PC-3 (cell line): Measurements from ENCODE around the gene NANOS3. TPM values are rescaled to one million over a fixed set of nuclear protein-coding genes. Genes with fewer than 3 reads are reported as not detected.

Experiments
- ATAC-seq: fragments of 200-7000 bp; cut with Tn5 transposase; 2 replicates; pipeline ENCODE4 v1.9.1; 2020; ENCODE audit warnings: mild to moderate bottlenecking, moderate library complexity
- BruUV-seq: library from RNA; stranded (reverse); fragments of 400-500 nt; replicated peaks from 2 replicates; lab custom pipeline; 2021; lab: Mats Ljungman, UMichigan
- CTCF ChIA-PET: fragments of 300-600 bp; sonication (Branson Sonifier 250); formaldehyde crosslinking; loops from one replicate; lab custom pipeline; 2022; ENCODE audit warnings: antibody characterized with exemption; lab: Charles Lee
- POLR2A ChIA-PET: fragments of 300-600 bp; sonication (Branson Sonifier 250); formaldehyde crosslinking; loops from one replicate; lab custom pipeline; 2022; ENCODE audit warnings: antibody characterized with exemption; ENCODE audit not compliant: unreplicated experiment; lab: Charles Lee
- DNase-seq: peaks from one replicate; pipeline ENCODE4 v3.0.0-alpha.2; 2015
- H2AFZ ChIP-seq: fragments of 300-600 bp; sonication (generic); 2 replicates; pipeline ENCODE4 v1.6.0; 2016; ENCODE audit warnings: antibody characterized with exemption, low read length
- H3F3A ChIP-seq: fragments of 300-600 bp; sonication (generic); one replicate; pipeline ENCODE4 v1.6.0; 2017; ENCODE audit warnings: antibody characterized with exemption, low read length, control low read depth, mild to moderate bottlenecking; ENCODE audit not compliant: unreplicated experiment
- H3K27ac ChIP-seq: fragments of 300-600 bp; sonication (generic); 2 replicates; pipeline ENCODE4 v1.5.1; 2016; ENCODE audit warnings: mild to moderate bottlenecking, low read length
- H3K27me3 ChIP-seq: fragments of 300-600 bp; sonication (generic); 2 replicates; pipeline ENCODE4 v1.6.1; 2016; ENCODE audit warnings: low read length, mixed read lengths
- H3K36me3 ChIP-seq: fragments of 300-600 bp; sonication (generic); 2 replicates; pipeline ENCODE4 v1.6.1; 2016; ENCODE audit warnings: low read depth, mixed run types, low read length, mixed read lengths
- H3K4me1 ChIP-seq: fragments of 300-600 bp; sonication (generic); 2 replicates; pipeline ENCODE4 v1.5.1; 2016; ENCODE audit warnings: low read length; ENCODE audit not compliant: insufficient read depth
- H3K4me2 ChIP-seq: fragments of 300-600 bp; sonication (generic); 2 replicates; pipeline ENCODE4 v1.6.0; 2016; ENCODE audit warnings: low read length
- H3K4me3 ChIP-seq: fragments of 300-600 bp; sonication (generic); 2 replicates; pipeline ENCODE4 v1.5.1; 2016; ENCODE audit warnings: mild to moderate bottlenecking, low read length, mixed read lengths
- H3K79me2 ChIP-seq: fragments of 300-600 bp; sonication (generic); 2 replicates; pipeline ENCODE4 v1.6.1; 2017; ENCODE audit warnings: low read length, mixed read lengths
- H3K9ac ChIP-seq: fragments of 300-600 bp; sonication (generic); 2 replicates; pipeline ENCODE4 v1.6.0; 2016; ENCODE audit warnings: mild to moderate bottlenecking, low read length
- H3K9me2 ChIP-seq: fragments of 300-600 bp; sonication (generic); replicated peaks from 2 replicates; pipeline ENCODE4 v1.6.1; 2016; ENCODE audit warnings: mixed run types, low read length, mixed read lengths
- H3K9me3 ChIP-seq: fragments of 300-600 bp; sonication (generic); 2 replicates; pipeline ENCODE4 v1.6.1; 2016; ENCODE audit warnings: low read length, mixed read lengths
- H4K20me1 ChIP-seq: fragments of 300-600 bp; sonication (generic); 2 replicates; pipeline ENCODE4 v1.6.1; 2016; ENCODE audit warnings: low read length, mixed read lengths
- CTCF ChIP-seq: fragments of 300-600 bp; sonication (generic); conservative IDR thresholded peaks from 2 replicates; pipeline ENCODE4 v1.5.1; 2017; ENCODE audit warnings: antibody characterized with exemption, low read depth, mild to moderate bottlenecking, low read length
- EZH2 ChIP-seq: fragments of 300-600 bp; sonication (generic); IDR thresholded peaks from one replicate; pipeline ENCODE4 v1.6.1; 2017; ENCODE audit warnings: antibody characterized with exemption, mild to moderate bottlenecking, low read length; ENCODE audit not compliant: unreplicated experiment
- EZH2phosphoT487 ChIP-seq: fragments of 300-600 bp; sonication (generic); IDR thresholded peaks from 2 replicates; pipeline ENCODE4 v1.6.1; 2018; ENCODE audit warnings: mild to moderate bottlenecking, antibody characterized with exemption, low read length, borderline replicate concordance
- intact Hi-C: fragments of 100-400 bp; cut with micrococcal nuclease; formaldehyde crosslinking; loops from 2 replicates; pipeline ENCODE4 v1.9.0; 2023
- total RNA-seq: library from RNA; depleted of rRNA; stranded (reverse); fragments of >200 nt; gene quantifications from 2 replicates; pipeline ENCODE4 v1.2.3, GENCODE V29; 2014

The NANOS3 gene
- total RNA-seq, 1 experiment from 2014 or later = 1.7 TPM

DNA sequence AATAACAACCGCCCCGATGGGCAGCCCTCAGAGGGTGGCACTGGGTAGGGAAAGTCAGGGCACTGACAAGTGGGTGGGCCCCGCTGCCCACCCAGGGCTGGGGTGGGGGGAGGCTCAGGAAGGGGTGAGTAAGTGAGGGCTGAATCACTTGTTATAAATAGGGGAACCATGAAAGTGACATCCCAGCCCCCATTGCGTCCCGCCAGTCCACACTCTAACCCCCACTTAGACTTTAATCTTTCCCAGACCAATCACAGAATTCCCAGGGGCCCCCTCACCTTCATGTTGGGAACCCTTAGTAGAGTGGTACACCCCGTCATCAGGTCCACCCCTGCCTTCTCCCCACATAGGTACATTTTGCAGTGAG is 37.0 kb upstream of the NANOS3 start:
- CTCF ChIA-PET = interaction anchor here (0.6 to 2.0 kb wide), 2 partner anchors 22 to 42 kb away, joined by 3 to 11 read pairs; no protein-coding TSS in a partner anchor
- ATAC-seq = no peak
- no TSS peak for BruUV-seq

GRCh38 chr19:13840305-13841085 is 36.4 kb upstream of the NANOS3 start:
- no peaks in the 10 kb centered on the region for H3K9me2 ChIP-seq
- H3K9ac ChIP-seq = peak overlapping the region; percentile 93
- DNase-seq (peak; percentile 95), ATAC-seq (peak; percentile 36)
- H3F3A ChIP-seq = peaks cover 29% of the 10 kb centered on the region
- peak overlapping the region; percentile 94 for H3K4me2 ChIP-seq
- H3K79me2 ChIP-seq = peaks cover 83% of the 10 kb centered on the region
- H3K9me3 ChIP-seq = no peaks in the 10 kb centered on the region
- H3K36me3 ChIP-seq = peaks cover 37% of the 10 kb centered on the region
- H3K4me3 ChIP-seq = peak overlapping the region; percentile 82
- BruUV-seq = TSS peak; percentile 59
- H3K27ac ChIP-seq = peak overlapping the region; percentile 96
- intact Hi-C loops = loop anchor here (1.0 to 2.0 kb wide), 2 partner anchors 22 to 56 kb away; no protein-coding TSS in a partner anchor
- TF ChIP-seq EZH2 (no peak), CTCF (0 out of 2 replicates have a peak, but pooled peaks have one; percentile 16)
- H4K20me1 ChIP-seq = peaks cover 44% of the 10 kb centered on the region
- ChIA-PET CTCF (interaction anchor here (0.6 to 2.0 kb wide), 2 partner anchors 22 to 42 kb away, joined by 3 to 11 read pairs; no protein-coding TSS in a partner anchor), POLR2A (interaction anchor here (0.6 to 1.6 kb wide), 7 partner anchors 9 to 166 kb away, joined by 3 to 35 read pairs (median 12); no protein-coding TSS in a partner anchor)
- H3K4me1 ChIP-seq = peaks cover 62% of the 10 kb centered on the region
- H3K27me3 ChIP-seq = no peaks in the 10 kb centered on the region
- H2AFZ ChIP-seq = no peak overlapping the region

More for the DNA sequence above, 37.0 kb upstream of the NANOS3 start:
- H3K4me2 ChIP-seq = peak overlapping the region; percentile 94
- H3K9me2 ChIP-seq = no peaks in the 10 kb centered on the region
- no peaks in the 10 kb centered on the region for H3K9me3 ChIP-seq
- H3K36me3 ChIP-seq = peaks cover 39% of the 10 kb centered on the region
- peaks cover 83% of the 10 kb centered on the region for H3K79me2 ChIP-seq
- no peak overlapping the region for H2AFZ ChIP-seq
- peak overlapping the region; percentile 96 for H3K27ac ChIP-seq
- H3K9ac ChIP-seq = peak overlapping the region; percentile 93
- peaks cover 30% of the 10 kb centered on the region for H3F3A ChIP-seq
- peak overlapping the region; percentile 82 for H3K4me3 ChIP-seq
- POLR2A ChIA-PET = interaction anchor here (0.6 to 1.6 kb wide), 8 partner anchors 9 to 542 kb away, joined by 3 to 35 read pairs (median 12); no protein-coding TSS in a partner anchor
- TF ChIP-seq EZH2 = no peak
- no peak for TF ChIP-seq CTCF
- TF ChIP-seq EZH2phosphoT487 = no peak
- H3K4me1 ChIP-seq = peaks cover 66% of the 10 kb centered on the region
- peaks cover 44% of the 10 kb centered on the region for H4K20me1 ChIP-seq
- H3K27me3 ChIP-seq = no peaks in the 10 kb centered on the region
- intact Hi-C loops = loop anchor here (1.0 to 10.0 kb wide), 3 partner anchors 22 to 675 kb away; no protein-coding TSS in a partner anchor
- DNase-seq = no peak
